ENCODE measurements around the gene FGF23.
A peak's percentile ranks its signal among the peaks of the same experiment; 100 is the strongest.

FGF23 gene

DNA sequence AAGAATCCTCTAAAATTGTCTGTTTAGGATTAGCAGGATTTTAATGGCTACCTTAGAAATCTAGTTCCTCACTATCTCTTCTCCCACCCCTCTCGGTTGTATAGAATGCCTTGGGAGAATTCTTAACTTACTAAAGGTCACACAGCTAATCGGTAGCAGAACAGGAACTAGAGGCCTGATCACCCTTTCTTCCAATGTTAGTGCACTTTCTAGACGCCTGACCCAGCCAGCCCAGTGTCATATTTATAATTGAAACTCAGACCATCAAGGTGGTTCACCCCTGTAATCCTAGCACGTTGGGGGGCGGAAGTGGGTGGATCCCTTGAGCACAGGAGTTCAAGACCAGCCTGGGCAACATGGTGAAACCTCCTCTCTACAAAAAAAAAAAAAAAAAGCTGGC, 56.8 kb downstream of the FGF23 start:
- TF ChIP-seq, protein P1, sequence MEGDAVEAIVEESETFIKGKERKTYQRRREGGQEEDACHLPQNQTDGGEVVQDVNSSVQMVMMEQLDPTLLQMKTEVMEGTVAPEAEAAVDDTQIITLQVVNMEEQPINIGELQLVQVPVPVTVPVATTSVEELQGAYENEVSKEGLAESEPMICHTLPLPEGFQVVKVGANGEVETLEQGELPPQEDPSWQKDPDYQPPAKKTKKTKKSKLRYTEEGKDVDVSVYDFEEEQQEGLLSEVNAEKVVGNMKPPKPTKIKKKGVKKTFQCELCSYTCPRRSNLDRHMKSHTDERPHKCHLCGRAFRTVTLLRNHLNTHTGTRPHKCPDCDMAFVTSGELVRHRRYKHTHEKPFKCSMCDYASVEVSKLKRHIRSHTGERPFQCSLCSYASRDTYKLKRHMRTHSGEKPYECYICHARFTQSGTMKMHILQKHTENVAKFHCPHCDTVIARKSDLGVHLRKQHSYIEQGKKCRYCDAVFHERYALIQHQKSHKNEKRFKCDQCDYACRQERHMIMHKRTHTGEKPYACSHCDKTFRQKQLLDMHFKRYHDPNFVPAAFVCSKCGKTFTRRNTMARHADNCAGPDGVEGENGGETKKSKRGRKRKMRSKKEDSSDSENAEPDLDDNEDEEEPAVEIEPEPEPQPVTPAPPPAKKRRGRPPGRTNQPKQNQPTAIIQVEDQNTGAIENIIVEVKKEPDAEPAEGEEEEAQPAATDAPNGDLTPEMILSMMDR (conservative IDR thresholded peaks at IDR 0.05; ENCODE audit: low read length): no peak
- DNase-seq (ENCODE audit: low read depth): no peak
- peak overlapping the region; percentile 90 for H3K4me3 ChIP-seq (ENCODE audit: low read length)

DNA sequence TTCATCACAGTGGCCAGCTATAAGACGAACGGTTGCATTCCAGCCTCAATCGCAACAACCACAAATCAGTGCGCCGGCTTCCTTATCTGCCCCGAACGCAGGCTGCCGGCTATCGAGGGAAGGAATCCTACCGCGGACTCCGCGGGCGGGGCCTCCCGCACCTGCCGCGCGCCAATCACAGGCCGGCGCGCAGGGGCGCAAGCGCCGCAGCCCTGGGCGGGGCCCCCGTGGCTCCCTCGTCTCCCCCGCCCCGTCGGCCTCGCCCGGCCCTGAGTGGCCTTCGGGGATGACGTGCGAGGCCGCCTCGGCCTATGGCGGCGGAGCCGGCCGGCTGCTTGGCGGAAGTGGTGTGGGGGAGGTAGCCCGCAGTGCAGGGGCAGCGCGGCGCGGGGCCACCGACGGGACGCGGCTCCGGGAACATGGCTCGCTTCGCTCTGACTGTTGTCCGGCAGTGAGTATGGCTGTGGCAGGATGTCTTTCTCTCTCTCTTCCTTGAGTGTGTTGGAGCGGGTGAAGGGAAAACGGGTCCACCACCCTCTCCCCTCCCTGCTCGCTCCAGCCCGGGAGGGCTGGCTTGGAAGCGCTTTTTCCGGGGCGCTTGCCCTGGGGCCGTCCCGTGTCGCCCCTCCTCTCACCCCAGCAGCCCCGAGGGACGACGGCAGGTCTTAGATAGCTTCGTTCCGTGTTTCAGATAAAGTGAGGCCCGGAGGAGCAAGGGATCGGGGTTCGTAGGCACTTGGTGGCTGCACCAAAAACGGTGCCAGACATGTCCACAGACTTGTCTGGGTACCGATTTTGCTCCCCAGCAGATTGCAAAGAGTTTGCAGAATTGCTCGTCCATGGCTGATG, 58.4 kb downstream of the FGF23 start, which contains the start of gene TIGAR:
TIGAR (plus strand) TSS at position 361 of the 849 bp plus-strand sequence; CDS start at position 420, 59 bp downstream.
- TF ChIP-seq, protein P1 (conservative IDR thresholded peaks at IDR 0.05; ENCODE audit: low read length): no peak
- H3K4me3 ChIP-seq (ENCODE audit: low read length): peak within 1 kb of the TSS; percentile 90
- peak; percentile 90 for DNase-seq (ENCODE audit: low read depth)

GRCh38 chr12:4320497-4320852, 59.0 kb downstream of the FGF23 start:
- no peak for DNase-seq (ENCODE audit: low read depth)
- H3K4me3 ChIP-seq (ENCODE audit: low read length): peak overlapping the region; percentile 81
- TF ChIP-seq, protein P1 (conservative IDR thresholded peaks at IDR 0.05; ENCODE audit: low read length): no peak

All from AG10803 (cell line).